ENCODE data around the gene PRAMEF12.

GRCh38 chr1:12761781-12762180 is 11.8 kb upstream of the PRAMEF12 start:
- no peak for TF ChIP-seq CTCF (IDR thresholded peaks at IDR 0.05)
- TF ChIP-seq POLR2A (IDR thresholded peaks at IDR 0.05), result no peak
- no peak for TF ChIP-seq EP300 (IDR thresholded peaks at IDR 0.05; ENCODE audit: low read depth)

Data from transverse colon (tissue), 3 donors.